ENCODE measurements around the gene ROBO1. TPM values are rescaled to one million over a fixed set of nuclear protein-coding genes. Genes with fewer than 3 reads are reported as not detected.

The ROBO1 gene
- total RNA-seq, 1 donor from 2014 or later: 169 TPM

DNA sequence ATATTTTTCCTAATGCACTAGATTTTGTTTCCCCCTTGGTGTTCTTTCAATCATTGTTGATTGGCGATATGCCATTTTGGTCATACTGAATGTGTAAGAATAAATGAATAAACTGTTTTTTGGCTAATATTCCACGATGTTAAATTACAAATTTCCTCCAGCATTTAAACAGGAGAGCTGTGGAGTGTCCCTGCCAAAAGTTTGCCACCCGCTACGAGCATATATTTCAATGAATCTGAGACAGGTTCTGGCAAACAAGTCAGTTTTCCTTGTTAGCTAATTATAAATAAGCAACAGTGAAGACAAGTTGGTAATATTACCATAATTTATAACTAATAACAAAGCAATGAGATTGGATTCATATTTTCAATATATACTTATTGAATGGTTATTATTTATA, 777.6 kb downstream of the ROBO1 start:
- Mint-ChIP-seq H3K9me3 (peaks cover 8% of the 10 kb centered on the region), H3K4me1 (peaks cover 29% of the 10 kb centered on the region), H3K36me3 (peaks cover 9% of the 10 kb centered on the region), H3K4me3 (no peak overlapping the region), H3K27ac (no peak overlapping the region), H3K27me3 (ENCODE audit: insufficient read depth, low read depth) (no peaks in the 10 kb centered on the region)
- Histone ChIP-seq H4K20me1 (ENCODE audit: low read depth) (no peaks in the 10 kb centered on the region), H3K36me3 (peaks cover 13% of the 10 kb centered on the region), H3K4me2 (no peak overlapping the region), H3K4me1 (peaks cover 70% of the 10 kb centered on the region), H3K27ac (peak overlapping the region; percentile 95), H2AFZ (replicated peaks) (no peak overlapping the region), H3K9me3 (ENCODE audit: low read depth) (peaks cover 10% of the 10 kb centered on the region), H3K4me3 (no peak overlapping the region), H3K9ac (no peak overlapping the region), H3K79me2 (ENCODE audit: low read depth) (peaks cover 89% of the 10 kb centered on the region), H3F3A (ENCODE audit: low read depth) (peaks cover 62% of the 10 kb centered on the region), H3K27me3 (no peaks in the 10 kb centered on the region)
- DNase-seq (ENCODE audit: low spot score): no peak
- TF ChIP-seq EZH2 (IDR thresholded peaks at IDR 0.05) (no peak), EZH2phosphoT487 (IDR thresholded peaks at IDR 0.05) (no peak)
- TF ChIP-seq, protein P1, sequence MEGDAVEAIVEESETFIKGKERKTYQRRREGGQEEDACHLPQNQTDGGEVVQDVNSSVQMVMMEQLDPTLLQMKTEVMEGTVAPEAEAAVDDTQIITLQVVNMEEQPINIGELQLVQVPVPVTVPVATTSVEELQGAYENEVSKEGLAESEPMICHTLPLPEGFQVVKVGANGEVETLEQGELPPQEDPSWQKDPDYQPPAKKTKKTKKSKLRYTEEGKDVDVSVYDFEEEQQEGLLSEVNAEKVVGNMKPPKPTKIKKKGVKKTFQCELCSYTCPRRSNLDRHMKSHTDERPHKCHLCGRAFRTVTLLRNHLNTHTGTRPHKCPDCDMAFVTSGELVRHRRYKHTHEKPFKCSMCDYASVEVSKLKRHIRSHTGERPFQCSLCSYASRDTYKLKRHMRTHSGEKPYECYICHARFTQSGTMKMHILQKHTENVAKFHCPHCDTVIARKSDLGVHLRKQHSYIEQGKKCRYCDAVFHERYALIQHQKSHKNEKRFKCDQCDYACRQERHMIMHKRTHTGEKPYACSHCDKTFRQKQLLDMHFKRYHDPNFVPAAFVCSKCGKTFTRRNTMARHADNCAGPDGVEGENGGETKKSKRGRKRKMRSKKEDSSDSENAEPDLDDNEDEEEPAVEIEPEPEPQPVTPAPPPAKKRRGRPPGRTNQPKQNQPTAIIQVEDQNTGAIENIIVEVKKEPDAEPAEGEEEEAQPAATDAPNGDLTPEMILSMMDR (IDR thresholded peaks at IDR 0.05): no peak

GRCh38 chr3:78988324-78988723, 779.5 kb downstream of the ROBO1 start:
- no peak overlapping the region for H3K27ac Mint-ChIP-seq
- H2AFZ ChIP-seq (replicated peaks): no peak overlapping the region

GRCh38 chr3:78986416-78987101, 781.2 kb downstream of the ROBO1 start:
- Histone ChIP-seq H3K4me1 (peaks cover 62% of the 10 kb centered on the region), H3K79me2 (ENCODE audit: low read depth) (peaks cover 89% of the 10 kb centered on the region), H2AFZ (replicated peaks) (no peak overlapping the region), H3K36me3 (no peaks in the 10 kb centered on the region), H3K27ac (peak overlapping the region; percentile 95), H3K4me2 (peak overlapping the region; percentile 75), H3K9ac (no peak overlapping the region), H4K20me1 (ENCODE audit: low read depth) (no peaks in the 10 kb centered on the region), H3F3A (ENCODE audit: low read depth) (peaks cover 66% of the 10 kb centered on the region), H3K27me3 (no peaks in the 10 kb centered on the region), H3K4me3 (peak overlapping the region; percentile 18), H3K9me3 (ENCODE audit: low read depth) (no peaks in the 10 kb centered on the region)
- H3K4me3 Mint-ChIP-seq: peak overlapping the region; percentile 31
- H3K27ac Mint-ChIP-seq: peak overlapping the region; percentile 78
- peaks cover 17% of the 10 kb centered on the region for H3K9me3 Mint-ChIP-seq
- TF ChIP-seq EZH2phosphoT487 (IDR thresholded peaks at IDR 0.05) (peak; percentile 28), EZH2 (IDR thresholded peaks at IDR 0.05) (no peak)
- TF ChIP-seq, protein P1 (IDR thresholded peaks at IDR 0.05): no peak
- no peaks in the 10 kb centered on the region for H3K27me3 Mint-ChIP-seq (ENCODE audit: insufficient read depth, low read depth)
- peak; percentile 80 for DNase-seq (ENCODE audit: low spot score)
- peaks cover 11% of the 10 kb centered on the region for H3K36me3 Mint-ChIP-seq
- peaks cover 28% of the 10 kb centered on the region for H3K4me1 Mint-ChIP-seq

More at GRCh38 chr3:78988324-78988723, 779.5 kb downstream of the ROBO1 start:
- H3K36me3 Mint-ChIP-seq: peaks cover 15% of the 10 kb centered on the region
- Histone ChIP-seq H3K36me3 (peaks cover 13% of the 10 kb centered on the region), H3K27me3 (no peaks in the 10 kb centered on the region), H3K79me2 (ENCODE audit: low read depth) (peaks cover 89% of the 10 kb centered on the region), H3K4me2 (peak overlapping the region; percentile 75), H3K9me3 (ENCODE audit: low read depth) (peaks cover 10% of the 10 kb centered on the region), H3K27ac (peak overlapping the region; percentile 95), H4K20me1 (ENCODE audit: low read depth) (no peaks in the 10 kb centered on the region), H3F3A (ENCODE audit: low read depth) (peaks cover 48% of the 10 kb centered on the region), H3K4me1 (peaks cover 54% of the 10 kb centered on the region), H3K9ac (no peak overlapping the region), H3K4me3 (no peak overlapping the region)
- H3K4me3 Mint-ChIP-seq: no peak overlapping the region
- TF ChIP-seq, protein P1 (IDR thresholded peaks at IDR 0.05): peak; percentile 51
- no peak for TF ChIP-seq EZH2phosphoT487 (IDR thresholded peaks at IDR 0.05)
- H3K27me3 Mint-ChIP-seq (ENCODE audit: insufficient read depth, low read depth): no peaks in the 10 kb centered on the region
- peaks cover 26% of the 10 kb centered on the region for H3K4me1 Mint-ChIP-seq
- peaks cover 12% of the 10 kb centered on the region for H3K9me3 Mint-ChIP-seq
- no peak for DNase-seq (ENCODE audit: low spot score)
